BJ (cell line): ENCODE results near the gene SPTLC2. TPM values are rescaled to one million over a fixed set of nuclear protein-coding genes. Genes with fewer than 3 reads are reported as not detected.
"Not testable (repeated sequence)": the region's sequence is repeated elsewhere in the genome, so short reads cannot be mapped to it uniquely, and the experiment has no call there.

Experiments used
- CTCF ChIA-PET: fragments of 350-600 bp; formaldehyde crosslinking; extraction: SDS; loops from one replicate; lab custom pipeline; 2021; ENCODE audit warnings: antibody characterized with exemption, inconsistent platforms; lab: Yijun Ruan, JAX
- POLR2A ChIA-PET: fragments of 300-600 bp; sonication (Branson Sonifier 250); formaldehyde crosslinking; extraction: SDS; loops from one replicate; lab custom pipeline; 2021; ENCODE audit warnings: antibody characterized with exemption; lab: Charles Lee
- DNase-seq: peaks from one replicate; pipeline ENCODE4 v3.0.0-alpha.2; 2011; ENCODE audit warnings: low read depth
- H3K27me3 ChIP-seq: 2 replicates; pipeline ENCODE4 v1.6.0; 2011; ENCODE audit warnings: low read length; ENCODE audit not compliant: control insufficient read depth, insufficient read depth
- H3K36me3 ChIP-seq: 2 replicates; pipeline ENCODE4 v1.5.1; 2011; ENCODE audit warnings: low read length; ENCODE audit not compliant: control insufficient read depth, insufficient read depth
- H3K4me3 ChIP-seq: 2 replicates; pipeline ENCODE4 v1.5.1; 2011; ENCODE audit warnings: low read depth, mild to moderate bottlenecking, control low read depth, low read length
- polyA plus RNA-seq: library from polyadenylated mRNA; depleted of rRNA; stranded (reverse); fragments of >200 nt; gene quantifications from 2 replicates; pipeline ENCODE4 v1.2.3, GENCODE V29; 2011
- TF ChIP-seq, protein P1 (sequence below): IDR thresholded peaks from 2 replicates; pipeline ENCODE4 v1.5.1; 2011; ENCODE audit warnings: low read depth, mild to moderate bottlenecking, control low read depth, inconsistent platforms, low read length, moderate library complexity; ENCODE audit not compliant: insufficient read depth

The SPTLC2 gene
- polyA plus RNA-seq, 1 experiment = 38.3 TPM

DNA sequence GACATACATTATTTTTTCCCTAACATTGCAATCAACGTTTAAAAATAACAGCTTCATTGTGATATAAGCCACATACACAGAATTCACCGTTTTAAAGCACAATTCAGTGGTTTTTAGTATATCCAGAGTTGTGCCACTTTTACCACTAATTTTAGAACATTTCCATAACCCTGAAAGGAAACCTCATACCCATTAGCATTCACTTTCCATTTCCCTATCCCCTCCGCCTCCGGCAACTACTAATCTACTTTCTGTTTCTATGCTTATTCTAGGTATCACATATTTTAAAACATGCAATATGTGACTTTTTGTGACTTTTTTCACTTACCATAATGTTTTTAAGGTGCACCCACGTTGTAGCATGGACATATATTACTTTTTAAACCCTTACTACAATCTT is 62.2 kb downstream of the SPTLC2 start:
- TF ChIP-seq, protein P1, sequence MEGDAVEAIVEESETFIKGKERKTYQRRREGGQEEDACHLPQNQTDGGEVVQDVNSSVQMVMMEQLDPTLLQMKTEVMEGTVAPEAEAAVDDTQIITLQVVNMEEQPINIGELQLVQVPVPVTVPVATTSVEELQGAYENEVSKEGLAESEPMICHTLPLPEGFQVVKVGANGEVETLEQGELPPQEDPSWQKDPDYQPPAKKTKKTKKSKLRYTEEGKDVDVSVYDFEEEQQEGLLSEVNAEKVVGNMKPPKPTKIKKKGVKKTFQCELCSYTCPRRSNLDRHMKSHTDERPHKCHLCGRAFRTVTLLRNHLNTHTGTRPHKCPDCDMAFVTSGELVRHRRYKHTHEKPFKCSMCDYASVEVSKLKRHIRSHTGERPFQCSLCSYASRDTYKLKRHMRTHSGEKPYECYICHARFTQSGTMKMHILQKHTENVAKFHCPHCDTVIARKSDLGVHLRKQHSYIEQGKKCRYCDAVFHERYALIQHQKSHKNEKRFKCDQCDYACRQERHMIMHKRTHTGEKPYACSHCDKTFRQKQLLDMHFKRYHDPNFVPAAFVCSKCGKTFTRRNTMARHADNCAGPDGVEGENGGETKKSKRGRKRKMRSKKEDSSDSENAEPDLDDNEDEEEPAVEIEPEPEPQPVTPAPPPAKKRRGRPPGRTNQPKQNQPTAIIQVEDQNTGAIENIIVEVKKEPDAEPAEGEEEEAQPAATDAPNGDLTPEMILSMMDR = no peak
- no peaks in the 10 kb centered on the region for H3K27me3 ChIP-seq
- DNase-seq = no peak
- H3K4me3 ChIP-seq = no peak overlapping the region
- POLR2A ChIA-PET = no interaction called here
- CTCF ChIA-PET = interaction anchor here (1.0 to 5.4 kb wide), 3 partner anchors 10 to 95 kb away, joined by 3 to 41 read pairs (median 6); partner anchors contain the start of genes AHSA1 and VIPAS39
- peaks cover 8% of the 10 kb centered on the region; the same call in 1 of the 2 replicates for H3K36me3 ChIP-seq

DNA sequence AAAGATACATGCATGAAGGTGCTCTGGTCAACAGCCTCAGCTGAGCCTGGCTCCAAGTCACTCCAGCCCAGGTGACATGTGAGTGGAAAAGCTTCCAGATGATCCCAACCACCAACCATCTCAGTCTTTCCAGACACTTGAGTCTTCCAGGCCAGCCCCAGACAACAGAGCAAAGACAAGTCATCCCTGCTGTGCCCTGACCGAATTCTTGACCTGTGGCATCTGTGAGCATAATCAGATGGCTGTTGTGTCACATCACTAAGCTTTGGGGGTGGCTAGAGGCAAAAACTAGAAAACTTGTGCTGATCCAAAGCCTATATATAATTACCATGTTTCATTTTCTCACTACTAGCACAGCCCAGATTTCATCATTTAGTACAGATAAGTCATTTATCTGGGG is 67.0 kb downstream of the SPTLC2 start:
- no peaks in the 10 kb centered on the region for H3K27me3 ChIP-seq
- DNase-seq = no peak
- ChIA-PET POLR2A (no interaction called here), CTCF (interaction anchor here (1.0 to 5.4 kb wide), 4 partner anchors 70 to 396 kb away, joined by 3 to 41 read pairs (median 4); partner anchors contain the start of genes AHSA1 and VIPAS39)
- TF ChIP-seq, protein P1 = no peak
- H3K4me3 ChIP-seq = no peak overlapping the region
- peaks cover 10% of the 10 kb centered on the region for H3K36me3 ChIP-seq

DNA sequence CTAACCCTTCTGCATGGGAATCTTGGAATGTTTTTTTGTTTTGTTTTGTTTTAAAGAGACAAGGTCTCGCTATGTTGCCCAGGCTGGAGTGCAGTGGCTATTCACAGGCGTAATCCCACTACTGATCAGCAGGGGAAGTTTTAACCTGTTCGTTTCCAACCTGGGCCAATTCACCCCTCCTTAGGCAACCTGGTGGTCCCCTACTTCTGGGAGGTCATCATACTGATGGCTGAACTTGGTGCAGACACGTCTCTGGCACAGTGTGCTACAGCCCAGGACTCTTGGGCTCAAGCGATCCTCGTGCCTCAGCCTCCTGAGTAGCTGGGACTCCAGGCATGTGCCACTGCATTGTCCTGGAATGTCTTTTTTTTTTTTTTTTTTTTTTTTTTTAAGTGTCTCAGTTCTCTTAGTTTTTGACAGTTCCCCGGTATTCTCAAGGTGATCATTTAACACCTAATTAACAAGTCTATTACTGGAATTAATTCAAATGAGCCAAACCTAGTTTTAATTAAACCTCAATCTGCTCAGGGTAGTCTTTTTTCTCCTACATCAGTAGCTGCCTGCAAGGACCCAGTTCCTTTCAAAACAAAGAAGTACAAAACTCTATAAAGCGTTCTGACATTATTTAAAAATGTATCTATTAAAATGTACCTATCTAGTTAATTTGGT is 68.8 kb downstream of the SPTLC2 start:
- no peak for DNase-seq
- TF ChIP-seq, protein P1 = 0 out of 2 replicates have a peak, but pooled peaks have one; percentile 7
- Histone ChIP-seq H3K27me3 (no peaks in the 10 kb centered on the region), H3K36me3 (peaks cover 10% of the 10 kb centered on the region), H3K4me3 (no peak overlapping the region)
- POLR2A ChIA-PET = no interaction called here
- CTCF ChIA-PET = interaction anchor here (0.9 kb wide), 1 partner anchor 10 kb away, joined by 3 read pairs; no protein-coding TSS in a partner anchor

DNA sequence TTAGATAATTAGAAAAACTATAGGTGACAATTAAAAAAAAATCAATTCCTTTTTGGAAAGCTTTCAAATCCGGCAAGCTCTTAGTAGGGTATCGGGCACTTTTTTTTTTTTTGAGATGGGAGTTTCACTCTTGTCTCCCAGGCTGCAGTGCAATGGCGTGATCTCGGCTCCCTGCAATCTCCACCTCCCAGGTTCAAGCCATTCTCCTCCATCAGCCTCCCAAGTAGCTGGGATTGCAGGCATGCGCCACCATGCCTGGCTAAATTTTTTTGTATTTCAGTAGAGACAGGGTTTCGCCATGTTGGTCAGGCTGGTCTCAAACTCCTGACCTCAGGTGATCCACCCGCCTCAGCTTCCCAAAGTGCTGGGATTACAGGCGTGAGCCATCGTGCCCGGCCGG is 71.3 kb downstream of the SPTLC2 start:
- not testable (repeated sequence) for H3K4me3 ChIP-seq, DNase-seq, H3K36me3 ChIP-seq, H3K27me3 ChIP-seq
- ChIA-PET POLR2A (interaction anchor here (0.7 kb wide), 1 partner anchor 88 kb away, joined by 5 read pairs; the partner anchor contains the start of gene VIPAS39), CTCF (interaction anchor here (1.1 to 2.1 kb wide), 2 partner anchors 86 to 158 kb away, joined by 3 to 8 read pairs; no protein-coding TSS in a partner anchor)

DNA sequence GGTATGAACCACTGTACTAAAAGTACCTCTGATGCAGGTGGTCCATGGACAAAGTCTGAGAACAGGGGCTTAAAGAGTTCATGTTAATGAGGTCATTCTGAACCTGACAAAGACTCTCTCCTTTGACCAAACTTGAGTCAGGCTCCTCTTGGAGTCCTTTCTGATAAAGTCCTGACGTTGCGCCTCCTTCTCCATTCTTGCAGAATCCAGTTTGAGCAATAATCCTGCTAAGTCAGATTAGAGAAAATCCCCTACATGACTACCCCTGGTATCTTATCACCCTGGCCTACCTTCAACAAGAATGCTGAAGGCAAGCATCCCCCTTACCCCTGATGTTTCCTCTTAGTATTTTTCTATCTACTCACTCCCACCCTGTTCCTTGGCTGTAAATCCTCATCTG is 71.9 kb downstream of the SPTLC2 start:
- peaks cover 8% of the 10 kb centered on the region for H3K36me3 ChIP-seq
- H3K4me3 ChIP-seq = no peak overlapping the region
- TF ChIP-seq, protein P1 = no peak
- no peaks in the 10 kb centered on the region for H3K27me3 ChIP-seq
- ChIA-PET POLR2A (no interaction called here), CTCF (interaction anchor here (2.1 kb wide), 1 partner anchor 85 kb away, joined by 8 read pairs; no protein-coding TSS in a partner anchor)
- DNase-seq = no peak
